ENCODE measurements around the gene C1orf146.
"Not testable (repeated sequence)": the region's sequence is repeated elsewhere in the genome, so short reads cannot be mapped to it uniquely, and the experiment has no call there.

Gene C1orf146, protein sequence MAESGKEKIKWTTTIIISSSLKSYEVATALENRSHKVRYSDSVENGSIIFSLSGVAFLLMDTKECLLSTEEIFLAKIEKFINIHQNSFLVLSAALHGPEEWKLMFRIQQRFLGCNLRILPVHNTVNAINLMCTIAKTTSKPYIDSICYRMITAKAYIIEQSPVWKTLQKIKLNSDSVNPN

DNA sequence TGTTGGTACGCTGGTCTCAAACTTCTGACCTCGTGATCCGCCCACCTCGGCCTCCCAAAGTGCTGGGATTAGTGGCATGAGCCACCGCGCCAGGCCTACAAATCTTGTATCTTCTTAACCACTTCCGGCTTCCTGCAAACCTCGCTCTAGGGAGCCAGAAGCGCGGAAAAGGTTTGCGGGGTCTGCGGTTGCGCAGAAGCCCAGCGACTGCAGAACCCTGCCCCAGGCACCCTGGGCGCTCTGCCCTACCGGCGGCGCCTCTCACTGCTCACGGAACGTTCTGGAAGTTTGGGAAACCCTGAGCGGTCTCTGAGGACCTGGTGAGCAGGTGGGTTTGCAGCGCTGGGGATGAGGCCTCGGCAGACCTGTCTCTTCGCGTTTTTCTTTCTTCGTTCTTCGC lies at the start of gene C1orf146:
Gene C1orf146 (plus strand): TSS at position 195 of the 400 bp plus-strand sequence. CDS start 13,506 bp downstream, outside the sequence.
- DNase-seq, result no peak

GRCh38 chr1:92168657-92169056 lies 49.1 kb upstream of the C1orf146 start:
- peak; percentile 25 for DNase-seq

DNA sequence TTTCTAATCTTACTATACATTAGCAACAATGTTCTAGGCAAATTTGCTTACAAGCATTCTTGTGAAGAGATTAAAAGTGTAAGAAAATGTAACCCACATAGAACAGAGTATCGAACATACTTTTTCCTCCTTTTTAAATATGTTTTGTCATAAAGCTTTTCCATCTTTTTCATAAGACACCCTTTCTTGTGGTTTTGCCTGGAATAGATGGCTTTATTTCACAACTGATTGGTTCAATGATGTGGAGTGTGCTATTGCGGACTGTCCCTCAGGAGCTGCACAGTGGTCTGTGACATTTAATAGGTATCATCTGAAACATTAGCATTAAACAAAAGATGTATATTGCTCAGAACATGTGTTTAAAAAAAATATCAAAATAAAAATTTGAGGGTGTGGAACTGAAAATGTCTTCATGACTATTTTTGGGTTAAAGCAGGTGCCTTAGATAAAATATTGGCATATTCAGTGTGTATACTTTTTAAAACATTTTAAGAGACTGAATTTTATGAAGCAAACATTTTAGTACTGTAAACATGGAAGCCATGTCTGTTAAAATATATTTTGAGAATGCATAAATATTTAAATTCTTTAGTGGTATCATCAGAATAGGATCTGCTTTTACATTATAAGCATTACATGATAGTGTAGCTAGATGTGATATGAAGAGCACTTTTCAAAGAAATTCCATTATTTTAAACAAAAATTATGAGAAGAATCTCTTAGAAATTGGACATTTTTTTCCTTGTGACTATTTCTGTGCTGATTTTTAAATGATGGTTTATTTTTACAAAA lies 48.3 kb upstream of the C1orf146 start:
- DNase-seq, result no peak

DNA sequence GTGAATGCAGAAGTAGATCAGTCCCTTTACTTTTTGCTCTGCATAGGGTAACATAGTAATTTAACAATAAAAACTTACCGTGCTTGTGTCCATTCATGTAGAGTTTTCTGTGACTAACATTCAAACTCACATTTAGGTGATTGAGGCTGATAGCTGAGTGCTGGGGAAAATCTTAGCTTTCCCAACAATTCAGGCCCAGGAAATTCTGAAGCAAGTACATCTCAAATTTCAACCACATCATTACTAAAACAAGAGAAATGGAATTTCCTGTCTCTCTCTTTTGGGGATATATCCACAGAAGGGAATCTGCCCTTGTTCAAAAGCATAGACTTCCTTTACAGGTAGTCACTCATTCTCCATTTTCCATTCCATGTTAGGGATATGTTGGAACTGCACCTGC lies 33.1 kb upstream of the C1orf146 start:
- no peak for DNase-seq

DNA sequence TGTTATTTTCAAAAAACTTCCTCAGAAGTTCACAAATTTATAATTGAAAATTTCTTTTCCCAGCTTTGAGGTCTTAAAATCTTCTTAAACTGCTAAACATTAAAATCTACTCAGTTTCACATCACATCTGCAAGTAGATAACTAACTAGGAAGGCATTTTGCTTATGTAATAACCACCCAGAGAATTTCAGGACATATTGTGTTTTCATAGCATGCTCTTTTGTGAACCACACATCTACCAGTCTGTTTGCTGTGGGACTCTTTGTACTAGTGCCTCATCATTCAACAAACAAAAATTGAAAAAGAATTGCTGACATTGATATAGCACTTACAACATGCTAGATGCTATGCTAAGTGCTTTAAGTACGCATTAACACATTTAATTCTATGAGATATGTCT lies 31.6 kb upstream of the C1orf146 start:
- no peak for DNase-seq

DNA sequence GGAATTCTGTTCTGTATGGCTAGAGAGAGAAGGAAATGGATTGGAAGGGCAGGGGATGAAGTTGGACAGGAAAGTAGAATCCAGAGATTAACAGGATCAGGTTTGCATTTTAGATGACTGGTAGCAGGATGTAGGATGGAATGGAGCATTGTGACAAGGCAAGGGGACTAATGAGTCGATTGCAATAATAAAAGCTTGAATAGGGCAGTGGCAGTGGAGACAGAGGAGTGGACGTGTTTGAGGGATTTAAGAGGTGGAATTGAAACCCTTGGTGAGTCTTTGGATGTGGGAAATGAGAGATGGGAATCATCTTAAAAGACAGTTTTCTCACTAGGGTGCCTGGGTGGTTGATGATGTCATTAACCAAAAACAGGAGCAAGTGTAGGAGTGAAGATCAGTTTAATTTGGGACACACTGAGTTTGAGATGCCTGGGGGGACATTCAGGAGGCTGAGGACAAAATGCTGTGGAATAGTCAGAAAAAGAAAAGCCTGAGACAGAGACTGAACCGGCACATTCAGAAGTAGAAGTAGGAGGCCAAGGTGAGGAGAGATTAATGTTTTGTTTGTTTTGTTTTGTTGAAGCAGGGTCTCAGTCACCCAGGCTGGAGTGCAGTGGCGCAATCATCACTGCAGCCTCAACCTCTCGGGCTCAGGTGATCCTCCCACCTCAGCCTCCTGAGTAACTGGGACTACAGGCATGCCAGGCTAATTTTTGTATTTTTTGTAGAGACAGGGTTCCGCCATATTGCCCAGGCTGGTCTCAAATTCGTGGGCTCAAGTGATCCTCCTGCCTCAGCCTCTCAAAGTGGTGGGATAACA lies 29.1 kb upstream of the C1orf146 start:
- DNase-seq, result no peak

DNA sequence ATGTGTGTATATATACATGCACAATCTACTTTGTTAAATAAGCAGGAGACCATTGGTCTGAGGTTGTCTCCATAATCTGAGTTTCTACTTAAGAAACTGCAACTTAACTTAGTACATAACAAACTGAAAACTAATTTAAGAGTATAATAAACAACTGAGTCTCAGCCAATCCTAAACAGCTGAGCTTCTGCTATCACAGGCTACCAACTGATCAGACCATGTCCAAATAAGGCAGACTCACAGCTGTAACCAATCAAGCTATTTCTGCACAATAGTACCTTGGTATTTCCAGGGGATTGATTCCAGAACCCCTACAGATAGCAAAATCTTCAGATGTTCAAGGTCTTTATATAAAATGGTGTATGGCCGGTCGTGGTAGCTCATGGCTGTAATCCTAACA lies 26.0 kb upstream of the C1orf146 start:
- DNase-seq, result no peak

- DNase-seq, result no peak
These were observed 25.5 kb upstream of the C1orf146 start for GRCh38 chr1:92192246-92192645.

- DNase-seq, result no peak
These were observed 23.2 kb upstream of the C1orf146 start for GRCh38 chr1:92194511-92194910.

DNA sequence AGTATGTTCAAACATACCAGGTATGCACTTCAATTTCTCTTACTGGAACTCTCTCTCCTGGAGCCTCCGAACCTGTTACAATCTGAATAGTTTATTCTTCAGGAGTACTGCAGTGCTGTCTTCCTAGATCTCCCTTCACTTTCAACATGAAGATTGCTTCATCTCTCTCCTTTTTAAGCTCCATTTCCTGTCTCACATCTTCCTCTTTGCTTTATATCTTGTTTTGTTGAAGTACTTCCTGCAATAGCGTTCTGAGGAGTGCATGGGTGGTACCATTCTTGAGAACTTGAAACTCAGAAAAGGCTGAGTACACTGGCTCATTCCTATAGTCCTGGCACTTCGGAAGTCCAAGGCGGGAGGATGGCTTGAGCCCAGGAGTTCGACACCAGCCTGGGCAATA lies 15.7 kb upstream of the C1orf146 start:
- DNase-seq, result no peak

GRCh38 chr1:92203105-92203504 lies 14.6 kb upstream of the C1orf146 start:
- no peak for DNase-seq

DNA sequence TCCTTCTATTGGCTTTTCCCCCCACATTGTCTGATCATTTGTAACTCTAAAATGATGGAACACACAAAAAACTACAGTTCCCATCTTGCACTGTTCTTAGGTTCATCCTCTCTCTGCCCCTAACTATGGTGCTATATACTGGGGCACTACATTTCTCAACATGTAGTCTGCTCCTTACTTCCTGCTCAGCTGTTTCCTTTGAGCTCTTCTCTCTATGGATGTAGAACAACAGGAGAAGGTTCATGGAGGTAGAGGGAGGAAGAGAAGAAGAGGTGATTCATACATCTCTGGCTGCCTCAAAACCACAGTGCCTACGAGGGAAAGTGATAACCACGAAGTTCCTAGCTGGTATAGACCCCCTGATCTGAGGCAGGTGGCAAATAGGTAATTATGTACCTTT lies 7.0 kb upstream of the C1orf146 start:
- no peak for DNase-seq

DNA sequence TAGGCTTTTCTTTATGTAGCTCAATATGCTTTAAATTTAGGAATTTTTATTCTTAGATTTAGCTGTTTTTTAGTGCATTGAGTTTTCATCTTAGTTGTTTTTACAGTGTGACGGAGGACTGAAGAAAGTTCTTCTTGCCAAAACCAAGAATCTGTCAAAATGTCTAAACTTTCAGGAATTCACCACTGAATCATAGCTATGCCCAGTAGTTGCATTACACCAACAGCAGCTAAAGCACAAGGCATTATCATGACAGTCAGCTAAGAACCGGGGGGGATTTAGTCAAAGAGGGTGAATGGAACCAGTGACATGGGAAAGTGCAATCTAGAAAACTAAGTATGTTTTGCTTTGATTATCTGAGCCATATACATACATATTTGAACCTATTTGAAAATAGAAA lies 6.5 kb upstream of the C1orf146 start:
- no peak for DNase-seq

DNA sequence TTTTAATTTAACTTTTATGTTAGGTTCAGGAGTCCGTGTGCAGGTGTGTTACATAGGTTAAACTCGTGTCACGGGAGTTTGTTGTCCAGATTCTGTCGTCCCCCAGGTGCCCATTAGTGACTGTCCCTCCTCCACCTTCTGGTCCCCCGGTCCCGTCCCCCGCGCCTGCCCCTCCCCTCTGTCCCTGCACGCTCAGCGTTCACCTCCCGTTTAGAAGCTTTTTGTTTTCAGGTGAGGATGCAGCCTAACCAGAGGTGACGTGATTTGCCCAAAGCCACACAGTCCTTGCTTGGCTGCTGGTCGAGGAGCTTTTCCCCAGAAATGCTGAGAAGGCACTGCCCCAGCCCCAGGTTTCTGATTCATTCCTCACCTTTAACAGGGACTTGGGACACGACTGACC lies 844 bp downstream of the C1orf146 start:
- DNase-seq, result no peak

DNA sequence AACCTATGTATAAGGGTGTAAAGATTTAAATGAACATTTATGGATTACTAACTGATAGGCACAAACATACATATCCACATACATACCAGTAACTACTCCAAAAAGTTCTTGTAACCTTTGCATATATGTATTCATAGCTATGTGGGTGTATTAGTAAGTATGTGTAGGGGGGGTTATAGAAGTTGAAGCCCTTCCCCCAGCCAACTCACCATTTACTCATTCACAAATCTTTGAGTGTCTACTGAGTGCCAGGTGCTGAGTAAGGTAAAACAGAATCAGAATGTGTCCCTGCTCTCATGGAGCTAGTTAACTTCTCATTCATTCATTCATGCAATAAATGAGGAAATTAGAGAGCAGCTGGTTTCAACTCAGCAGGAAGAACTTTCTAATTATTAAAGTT lies 1.3 kb downstream of the C1orf146 start:
- DNase-seq, result no peak

- DNase-seq, result no peak
These were observed 10.7 kb downstream of the C1orf146 start for GRCh38 chr1:92228401-92228800.

GRCh38 chr1:92230736-92231135 lies 13.0 kb downstream of the C1orf146 start:
- no peak for DNase-seq

DNA sequence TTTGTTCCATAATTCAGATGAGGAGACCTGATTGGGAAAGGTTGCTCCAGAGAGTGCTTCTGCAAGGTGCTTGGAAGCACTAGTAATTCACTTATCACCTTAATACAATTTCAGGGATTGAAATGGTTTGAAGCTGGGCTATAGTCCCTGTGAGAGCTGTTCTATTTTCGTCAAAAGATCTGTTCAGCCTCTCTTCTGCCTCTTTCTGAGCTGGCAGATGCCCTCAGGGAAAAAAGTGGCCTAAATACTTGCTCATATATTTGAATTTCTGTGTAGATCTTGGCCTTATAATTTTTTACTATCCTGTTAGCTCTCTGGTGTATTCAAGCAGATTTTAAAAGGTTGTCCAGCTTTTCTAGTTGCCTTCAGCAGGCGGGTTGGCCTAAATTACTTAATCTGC lies 22.3 kb downstream of the C1orf146 start:
- DNase-seq, result no peak

DNA sequence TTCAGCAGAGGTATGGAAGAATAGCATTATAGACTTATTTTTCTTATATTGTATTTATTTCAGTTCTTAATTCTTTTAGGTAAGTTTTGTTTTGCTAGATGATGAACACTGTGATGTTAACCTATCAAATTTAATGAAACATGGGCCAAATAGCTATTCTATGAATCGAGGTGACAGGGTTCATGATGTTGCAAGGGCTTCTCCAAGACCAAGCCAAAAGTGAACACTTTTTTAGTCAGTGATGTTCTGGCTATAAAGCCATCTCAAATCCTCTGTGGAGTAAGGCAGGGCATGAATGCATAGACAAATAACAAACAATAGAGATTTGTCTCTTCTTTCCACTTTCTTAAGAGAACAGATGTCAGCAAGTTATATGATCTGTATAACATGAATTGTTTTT lies 26.7 kb downstream of the C1orf146 start:
- DNase-seq, result no peak

GRCh38 chr1:92254714-92255113 lies 37.0 kb downstream of the C1orf146 start:
- DNase-seq, result not testable (repeated sequence)

DNA sequence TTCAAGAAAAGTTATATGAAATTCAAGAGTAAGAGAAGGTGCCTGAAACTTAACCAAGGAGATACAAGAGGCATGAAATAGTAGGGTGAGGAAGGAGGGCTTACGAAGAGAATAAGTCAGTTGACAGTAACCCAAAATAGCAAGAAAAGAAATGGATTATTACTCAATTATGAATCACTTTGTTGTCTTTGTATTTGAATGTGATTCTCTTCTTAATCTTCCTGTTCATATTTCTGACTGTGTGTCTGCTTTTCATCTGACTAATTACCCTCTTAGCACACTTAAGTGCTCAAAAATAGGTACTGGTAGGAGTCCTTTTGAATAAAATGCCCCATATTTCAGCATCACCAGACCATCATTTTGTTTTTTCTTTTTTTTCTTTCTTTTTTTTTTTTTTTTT lies 41.6 kb downstream of the C1orf146 start:
- DNase-seq, result no peak

GRCh38 chr1:92262516-92262915 lies 44.8 kb downstream of the C1orf146 start:
- DNase-seq, result no peak

DNA sequence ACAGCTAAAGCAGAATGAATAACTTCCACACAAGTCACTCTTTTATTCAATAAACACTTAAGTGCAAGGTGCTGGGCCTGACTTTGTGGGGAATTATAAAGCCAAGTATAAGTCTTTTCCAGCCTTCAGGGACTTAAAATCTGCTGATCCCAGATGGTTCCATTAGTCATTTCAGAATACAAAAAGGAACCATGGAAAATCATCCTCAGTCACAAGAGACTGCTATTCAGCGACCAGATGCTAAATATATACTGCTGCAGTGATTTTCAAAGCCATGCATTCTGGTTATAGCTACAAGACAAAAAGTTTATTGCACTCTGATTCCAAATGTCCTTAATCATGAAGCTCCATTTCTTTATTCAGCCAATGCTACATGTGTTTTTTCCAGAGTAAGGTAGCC lies 55.3 kb downstream of the C1orf146 start:
- DNase-seq, result no peak

DNA sequence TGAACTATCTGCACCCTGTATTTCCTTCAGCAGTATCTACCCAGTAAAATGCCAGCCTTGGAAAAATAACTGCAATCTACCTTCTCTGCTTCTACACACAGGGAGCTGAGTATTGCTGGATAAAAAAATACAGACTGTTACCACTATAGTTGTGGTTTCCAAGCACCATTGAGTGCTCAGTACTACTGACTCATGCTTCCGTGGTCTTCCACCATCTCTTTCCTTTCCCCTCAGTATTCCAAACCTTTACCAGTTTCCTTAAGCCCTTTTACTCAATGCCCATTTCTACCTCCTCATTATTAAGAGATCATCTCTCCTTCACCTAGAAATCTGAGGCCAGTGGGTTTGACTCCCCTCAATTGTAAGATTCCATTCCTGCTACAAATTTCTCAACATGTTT lies 57.2 kb downstream of the C1orf146 start:
- DNase-seq, result no peak
